DMS53 treated with DMSO at 0.1 percent for 48 hours (cell line): ENCODE results near the gene IL6.
"Not testable (repeated sequence)": the region's sequence is repeated elsewhere in the genome, so short reads cannot be mapped to it uniquely, and the experiment has no call there.

ENCODE experiments used
- DNase-seq: peaks from one replicate; lab custom pipeline; 2025; ENCODE audit not compliant: unreplicated experiment; lab: John Stamatoyannopoulos, UW

The IL6 gene

GRCh38 chr7:22779730-22780323 is 52.8 kb downstream of the IL6 start:
- DNase-seq, result not testable (repeated sequence)

GRCh38 chr7:22781230-22781711 is 54.3 kb downstream of the IL6 start:
- DNase-seq, result no peak
